ENCODE data around the gene CDK3. TPM values are rescaled to one million over a fixed set of nuclear protein-coding genes. Genes with fewer than 3 reads are reported as not detected.
A peak's percentile ranks its signal among the peaks of the same experiment; 100 is the strongest.
"Not testable (repeated sequence)": the region's sequence is repeated elsewhere in the genome, so short reads cannot be mapped to it uniquely, and the experiment has no call there.

CDK3 gene
- total RNA-seq, result 1 to 10 TPM; 4.9 to 5.5 TPM

DNA sequence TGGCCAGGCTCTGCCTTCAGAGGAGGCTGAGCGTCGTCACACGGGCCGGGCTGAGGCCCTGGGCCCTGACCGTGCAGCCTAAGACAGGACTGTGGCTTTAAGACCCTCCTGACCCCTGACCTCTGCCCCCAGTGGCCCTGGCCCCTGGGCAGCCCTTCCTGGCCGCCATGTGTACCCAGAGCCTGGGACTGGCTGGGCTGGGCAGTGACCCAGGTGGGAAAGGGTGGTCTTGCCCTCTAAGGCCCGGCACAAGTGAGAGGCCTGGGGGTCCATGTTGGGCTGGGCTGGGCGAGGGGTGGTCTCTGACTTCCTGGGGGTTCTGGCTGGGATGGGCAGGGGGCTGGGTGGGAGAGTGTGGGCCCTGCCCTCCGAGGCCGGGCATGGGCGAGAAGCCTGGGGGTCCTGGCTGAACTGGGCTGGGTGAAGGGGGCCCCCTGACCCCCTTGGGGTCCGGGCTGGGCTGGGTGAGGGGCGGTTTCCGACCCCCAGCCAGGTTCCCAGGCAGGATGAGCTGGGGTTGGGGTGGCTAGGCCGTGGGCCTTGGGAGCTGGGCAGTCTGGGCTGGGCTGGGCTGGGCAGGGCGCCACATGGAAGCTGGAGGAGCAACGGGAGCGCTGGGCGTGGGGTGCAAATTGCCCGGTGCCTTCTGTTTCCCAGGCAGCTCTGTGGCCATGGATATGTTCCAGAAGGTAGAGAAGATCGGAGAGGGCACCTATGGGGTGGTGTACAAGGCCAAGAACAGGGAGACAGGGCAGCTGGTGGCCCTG lies at the start of gene CDK3:
Gene CDK3 (plus strand): TSS at position 101 of the 767 bp plus-strand sequence. CDS start 571 bp downstream, at position 672.
- no peaks in the 10 kb centered on the region for H3K27me3 Mint-ChIP-seq

DNA sequence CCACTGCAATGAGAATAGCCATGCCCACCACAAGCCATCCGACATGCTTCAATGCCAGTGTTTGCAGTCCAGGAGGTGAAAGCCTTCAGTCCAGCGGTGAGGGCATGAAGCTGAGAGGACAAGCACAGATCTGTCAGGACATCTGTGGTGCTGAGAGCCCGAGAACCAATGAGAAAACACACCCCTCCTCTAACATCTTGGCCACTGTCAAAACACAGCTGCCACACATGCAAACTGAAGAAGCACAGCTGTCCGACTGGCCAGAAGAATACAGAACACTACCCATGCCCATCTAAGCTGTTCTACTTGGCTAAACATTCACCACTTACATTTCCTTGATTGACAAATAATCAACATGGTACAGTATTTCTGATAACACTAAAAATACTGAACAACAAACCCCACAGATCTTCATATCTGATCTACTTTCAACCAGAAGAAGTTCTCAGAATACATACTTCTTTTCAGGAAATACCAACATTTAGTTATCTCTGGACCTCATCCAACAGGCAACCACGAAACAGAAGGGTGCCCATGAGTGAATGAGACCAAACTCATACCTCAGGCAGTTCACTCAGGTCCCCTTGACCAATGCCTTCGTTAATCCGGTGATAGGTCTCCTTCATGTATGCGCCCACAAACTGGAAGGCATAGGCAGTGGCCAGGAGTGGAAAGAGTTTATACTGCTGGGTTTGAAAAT lies 49.6 kb upstream of the CDK3 start:
- no peaks in the 10 kb centered on the region for H3K27me3 Mint-ChIP-seq
- H3K27ac Mint-ChIP-seq, result peak overlapping the region; percentile 3
- H3K36me3 Mint-ChIP-seq, result no peaks in the 10 kb centered on the region
- no peaks in the 10 kb centered on the region for H3K9me3 Mint-ChIP-seq
- no peaks in the 10 kb centered on the region for H3K4me1 Mint-ChIP-seq
- DNase-seq, result no peak
- no peak overlapping the region for H3K4me3 Mint-ChIP-seq

More for the DNA sequence above, at the start of gene CDK3:
- Mint-ChIP-seq H3K36me3 (no peaks in the 10 kb centered on the region), H3K4me3 (no peak within 1 kb of the TSS), H3K4me1 (peaks cover 15% of the 10 kb centered on the region), H3K9me3 (no peaks in the 10 kb centered on the region), H3K27ac (no peak within 1 kb of the TSS)
- DNase-seq, result no peak

- no peak for DNase-seq
- H3K27ac Mint-ChIP-seq, result no peak overlapping the region
- no peak overlapping the region for H3K4me3 Mint-ChIP-seq
- no peaks in the 10 kb centered on the region for H3K9me3 Mint-ChIP-seq
- H3K36me3 Mint-ChIP-seq, result peaks cover 2% of the 10 kb centered on the region
- no peaks in the 10 kb centered on the region for H3K27me3 Mint-ChIP-seq
- H3K4me1 Mint-ChIP-seq, result peaks cover 2% of the 10 kb centered on the region
These were observed 41.4 kb upstream of the CDK3 start for GRCh38 chr17:75959051-75959838.

DNA sequence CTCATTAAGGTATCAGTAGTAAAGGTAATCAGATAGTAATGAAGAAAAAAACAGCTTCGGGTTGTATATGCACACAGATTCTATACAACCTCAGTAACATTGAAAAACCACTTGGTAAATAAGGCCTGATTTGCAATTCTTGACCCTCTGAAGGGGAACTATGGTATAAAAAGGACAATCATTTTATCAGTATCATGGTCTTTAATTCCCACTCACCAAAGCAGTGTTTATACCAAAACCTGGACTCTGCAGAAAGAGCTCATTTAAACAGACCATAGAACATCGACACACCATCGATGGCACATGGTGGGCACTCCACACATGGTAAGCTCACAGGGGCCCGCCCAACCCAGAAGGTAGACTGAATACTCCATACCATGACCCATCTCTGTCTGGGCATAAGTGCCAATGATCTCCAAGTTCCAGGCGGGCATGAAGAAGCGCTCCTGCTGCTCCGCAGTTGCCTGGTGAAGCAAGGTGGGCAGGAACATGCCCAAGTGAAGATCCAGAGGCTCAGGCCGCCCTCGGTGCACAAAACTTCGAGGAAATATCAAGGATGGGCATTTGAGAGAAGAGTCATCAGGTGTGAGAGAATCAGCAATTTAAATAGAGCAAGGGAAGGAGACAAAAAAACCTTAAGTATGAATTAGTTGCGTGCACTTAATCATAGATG lies 40.7 kb upstream of the CDK3 start:
- H3K27me3 Mint-ChIP-seq, result no peaks in the 10 kb centered on the region

DNA sequence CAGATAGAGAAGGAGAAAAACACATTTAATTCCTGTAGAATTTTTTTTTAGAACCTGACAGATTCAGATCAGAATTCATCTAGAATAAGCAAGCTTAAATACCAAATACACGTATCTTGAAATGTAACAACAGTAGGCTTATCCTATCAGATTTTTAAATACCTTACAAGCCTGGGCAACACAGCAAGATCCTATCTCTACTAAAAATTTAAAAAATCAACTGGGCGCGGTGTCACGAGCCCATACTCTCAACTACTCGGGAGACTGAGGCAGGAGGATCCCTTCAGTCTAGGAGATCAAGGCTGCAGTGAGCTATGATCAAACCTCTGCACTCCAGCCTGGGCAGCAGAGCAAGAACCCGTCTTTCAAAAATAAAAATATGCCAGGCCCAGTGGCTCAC lies 35.2 kb upstream of the CDK3 start:
- Mint-ChIP-seq H3K36me3 (peaks cover 6% of the 10 kb centered on the region), H3K9me3 (no peaks in the 10 kb centered on the region), H3K27me3 (no peaks in the 10 kb centered on the region), H3K4me3 (no peak overlapping the region), H3K4me1 (peaks cover 4% of the 10 kb centered on the region), H3K27ac (no peak overlapping the region)
- DNase-seq, result no peak

More for the DNA sequence above, 40.7 kb upstream of the CDK3 start:
- Mint-ChIP-seq H3K4me3 (no peak overlapping the region), H3K36me3 (peaks cover 2% of the 10 kb centered on the region), H3K27ac (no peak overlapping the region), H3K9me3 (no peaks in the 10 kb centered on the region), H3K4me1 (peaks cover 3% of the 10 kb centered on the region)
- no peak for DNase-seq

- H3K4me1 Mint-ChIP-seq, H3K27ac Mint-ChIP-seq, H3K9me3 Mint-ChIP-seq, H3K36me3 Mint-ChIP-seq, H3K4me3 Mint-ChIP-seq, H3K27me3 Mint-ChIP-seq, DNase-seq: not testable (repeated sequence)
These were observed 31.6 kb upstream of the CDK3 start for GRCh38 chr17:75969044-75969443.

GRCh38 chr17:75970011-75970523 lies 30.6 kb upstream of the CDK3 start:
- H3K4me1 Mint-ChIP-seq, result peaks cover 6% of the 10 kb centered on the region

GRCh38 chr17:75970626-75971025 lies 30.0 kb upstream of the CDK3 start:
- H3K9me3 Mint-ChIP-seq, result no peaks in the 10 kb centered on the region
- H3K36me3 Mint-ChIP-seq, result peaks cover 10% of the 10 kb centered on the region
- H3K4me1 Mint-ChIP-seq, result peaks cover 7% of the 10 kb centered on the region
- DNase-seq, result no peak
- H3K27ac Mint-ChIP-seq, result no peak overlapping the region
- H3K27me3 Mint-ChIP-seq, result no peaks in the 10 kb centered on the region
- H3K4me3 Mint-ChIP-seq, result no peak overlapping the region

More at GRCh38 chr17:75970011-75970523, 30.6 kb upstream of the CDK3 start:
- Mint-ChIP-seq H3K4me3 (no peak overlapping the region), H3K36me3 (peaks cover 10% of the 10 kb centered on the region), H3K9me3 (no peaks in the 10 kb centered on the region), H3K27me3 (no peaks in the 10 kb centered on the region), H3K27ac (no peak overlapping the region)
- no peak for DNase-seq

DNA sequence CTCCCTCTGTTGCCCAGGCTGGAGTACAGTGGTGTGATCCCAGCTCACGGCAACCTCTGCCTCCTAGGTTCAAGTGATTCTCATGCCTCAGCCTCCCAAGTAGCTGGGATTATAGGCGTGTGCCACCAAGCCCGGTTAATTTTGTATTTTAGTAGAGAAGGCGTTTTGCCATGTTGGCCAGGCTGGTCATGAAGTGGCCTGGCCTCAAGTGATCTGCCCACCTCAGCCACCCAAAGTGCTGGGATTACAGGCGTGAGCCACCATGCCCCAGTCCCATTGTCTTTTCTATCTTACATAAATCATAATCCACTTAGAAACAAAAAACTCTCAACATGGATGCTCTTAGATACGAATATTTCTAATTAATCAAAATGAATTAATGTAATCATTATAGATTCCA lies 25.5 kb upstream of the CDK3 start:
- H3K36me3 Mint-ChIP-seq, H3K4me3 Mint-ChIP-seq, H3K27ac Mint-ChIP-seq, H3K9me3 Mint-ChIP-seq, H3K27me3 Mint-ChIP-seq, DNase-seq: not testable (repeated sequence)
- peaks cover 17% of the 10 kb centered on the region for H3K4me1 Mint-ChIP-seq

- Mint-ChIP-seq H3K4me3 (no peak overlapping the region), H3K27ac (peak overlapping the region; percentile 69)
These were observed 24.9 kb upstream of the CDK3 start for GRCh38 chr17:75975757-75976174.

GRCh38 chr17:75976175-75976848 lies 24.3 kb upstream of the CDK3 start:
- no peak overlapping the region for H3K27ac Mint-ChIP-seq
- H3K27me3 Mint-ChIP-seq, result no peaks in the 10 kb centered on the region
- H3K4me3 Mint-ChIP-seq, result no peak overlapping the region
- no peak for DNase-seq
- H3K36me3 Mint-ChIP-seq, result peaks cover 7% of the 10 kb centered on the region
- H3K4me1 Mint-ChIP-seq, result peaks cover 23% of the 10 kb centered on the region
- H3K9me3 Mint-ChIP-seq, result no peaks in the 10 kb centered on the region

More at GRCh38 chr17:75975757-75976174, 24.9 kb upstream of the CDK3 start:
- DNase-seq, result no peak
- H3K36me3 Mint-ChIP-seq, result peaks cover 8% of the 10 kb centered on the region
- H3K9me3 Mint-ChIP-seq, result no peaks in the 10 kb centered on the region
- H3K27me3 Mint-ChIP-seq, result no peaks in the 10 kb centered on the region
- peaks cover 22% of the 10 kb centered on the region for H3K4me1 Mint-ChIP-seq

GRCh38 chr17:75978938-75979704 lies 21.5 kb upstream of the CDK3 start, which contains the start of the genes ACOX1 and TEN1:
ACOX1 (minus strand) TSS chr17:75979166; CDS start chr17:75979073, 93 bp downstream.
TEN1 (plus strand) TSS chr17:75979240; CDS start chr17:75986193, 6,953 bp downstream.
- Mint-ChIP-seq H3K4me3 (peak within 1 kb of the TSS; percentile 99), H3K4me1 (peaks cover 23% of the 10 kb centered on the region), H3K9me3 (no peaks in the 10 kb centered on the region), H3K27me3 (no peaks in the 10 kb centered on the region), H3K36me3 (peaks cover 4% of the 10 kb centered on the region), H3K27ac (peak within 1 kb of the TSS; percentile 100)
- peak; percentile 96 for DNase-seq

DNA sequence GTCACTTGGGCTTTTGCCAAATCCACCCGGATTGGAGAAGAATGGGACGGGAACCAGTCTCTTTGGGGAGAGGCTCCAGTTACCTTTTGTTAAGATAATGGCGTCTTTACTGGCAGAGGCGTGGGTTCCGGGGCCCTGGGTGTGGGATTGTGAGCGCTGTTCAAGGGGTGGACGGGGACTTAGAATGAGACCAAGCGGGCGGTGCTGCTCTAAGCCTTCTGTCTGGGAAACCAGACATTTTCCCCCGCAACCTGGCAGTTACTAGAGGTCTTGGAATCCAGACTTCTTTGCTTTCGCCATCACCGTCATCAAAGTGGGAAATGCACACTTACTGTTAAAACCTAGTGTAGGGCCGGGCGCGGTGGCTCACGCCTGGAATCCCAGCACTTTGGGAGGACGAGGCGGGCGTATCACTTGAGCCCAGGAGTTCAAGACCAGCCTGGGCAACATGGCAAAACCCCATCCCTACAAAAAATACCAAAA lies 20.9 kb upstream of the CDK3 start:
- no peaks in the 10 kb centered on the region for H3K27me3 Mint-ChIP-seq
- peaks cover 23% of the 10 kb centered on the region for H3K4me1 Mint-ChIP-seq
- peak overlapping the region; percentile 99 for H3K4me3 Mint-ChIP-seq
- no peak for DNase-seq
- H3K36me3 Mint-ChIP-seq, result peaks cover 4% of the 10 kb centered on the region
- H3K9me3 Mint-ChIP-seq, result no peaks in the 10 kb centered on the region
- H3K27ac Mint-ChIP-seq, result peak overlapping the region; percentile 100

Measured in activated naive CD8-positive, alpha-beta T cell treated with anti-CD3 and anti-CD28 coated beads for 36 hours (primary cell).